ENCODE measurements around the gene GDAP2.

Gene GDAP2

DNA sequence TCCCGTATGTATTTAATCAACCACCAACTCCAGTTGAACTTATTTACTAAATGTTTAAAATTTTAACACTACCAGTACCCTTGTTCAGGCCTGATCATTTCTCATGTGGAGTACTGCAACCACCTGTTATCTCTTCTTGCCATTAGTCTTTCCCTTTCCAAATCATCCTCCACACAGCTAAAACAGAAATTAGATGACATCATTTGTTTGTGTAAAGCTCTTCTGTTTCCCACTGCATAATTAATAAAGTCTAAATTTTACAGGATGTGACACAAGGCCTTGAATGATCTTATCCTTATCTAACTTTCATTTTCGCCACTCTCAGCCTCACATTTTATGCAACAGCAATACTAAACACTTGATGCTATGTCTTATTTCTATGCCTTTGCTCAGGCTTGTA is 24.4 kb downstream of the GDAP2 start:
- H3K4me3 ChIP-seq (ENCODE audit: control insufficient read depth in 1 of 7, extremely low read depth in 1 of 7, insufficient read depth in 4 of 7, low read depth in 2 of 7, low read length in 6 of 7): no peak overlapping the region
- ChIA-PET POLR2A (no interaction called here), CTCF (interaction anchor here (1.1 to 4.5 kb wide), 2 partner anchors 9 to 13 kb away, joined by 3 to 28 read pairs; no protein-coding TSS in a partner anchor)
- WGBS (ENCODE audit: insufficient coverage): 100% methylated on average over 2 of the region's 2 CpGs
- no peak overlapping the region for H3K27ac ChIP-seq (ENCODE audit: insufficient read depth in 1 of 2, low read depth in 1 of 2, low read length in 2 of 2, poor library complexity in 1 of 2, severe bottlenecking in 2 of 2)
- peaks cover 26 to 50% (median 35%) of the 10 kb centered on the region in 4 experiments for H3K36me3 ChIP-seq (ENCODE audit: control insufficient read depth in 4 of 4, insufficient read depth in 4 of 4, low read length in 3 of 4)
- H3K4me1 ChIP-seq (ENCODE audit: control extremely low read depth in 1 of 4, control insufficient read depth in 4 of 4, insufficient read depth in 4 of 4, low read length in 3 of 4): no peaks in the 10 kb centered on the region
- H3K9me3 ChIP-seq (ENCODE audit: control extremely low read depth in 1 of 5, control insufficient read depth in 4 of 5, insufficient read depth in 2 of 5, low read depth in 1 of 5, low read length in 4 of 5): no peaks in the 10 kb centered on the region
- DNase-seq: no peak
- no peaks in the 10 kb centered on the region for H3K27me3 ChIP-seq (replicated peaks in 2 of 5; ENCODE audit: control insufficient read depth in 4 of 5, insufficient read depth in 5 of 5, low read length in 4 of 5)

DNA sequence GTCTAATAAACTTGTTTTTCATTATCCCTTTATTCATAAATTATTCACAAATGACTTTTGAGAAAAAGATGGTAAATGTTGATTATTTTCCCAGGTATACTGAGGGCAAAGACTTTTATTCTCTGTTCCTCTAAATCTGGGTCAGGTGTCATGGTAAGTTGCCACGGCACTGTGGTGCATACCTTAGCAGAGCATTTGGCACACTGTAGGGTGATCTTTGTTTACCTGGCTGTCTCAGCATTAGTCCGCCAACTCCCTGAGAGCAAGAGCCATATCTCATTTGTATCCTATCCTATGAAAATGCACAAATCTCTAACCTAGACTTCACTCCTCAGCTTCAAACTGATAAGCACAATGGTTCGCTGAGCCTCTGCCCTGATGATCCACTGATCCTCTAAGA is 24.9 kb downstream of the GDAP2 start:
- 100% methylated on average over 3 of the region's 3 CpGs for WGBS (ENCODE audit: insufficient coverage)
- Histone ChIP-seq H3K4me1 (ENCODE audit: control extremely low read depth in 1 of 4, control insufficient read depth in 4 of 4, insufficient read depth in 4 of 4, low read length in 3 of 4) (no peaks in the 10 kb centered on the region), H3K27ac (ENCODE audit: insufficient read depth in 1 of 2, low read depth in 1 of 2, low read length in 2 of 2, poor library complexity in 1 of 2, severe bottlenecking in 2 of 2) (no peak overlapping the region), H3K9me3 (ENCODE audit: control extremely low read depth in 1 of 5, control insufficient read depth in 4 of 5, insufficient read depth in 2 of 5, low read depth in 1 of 5, low read length in 4 of 5) (no peaks in the 10 kb centered on the region), H3K27me3 (replicated peaks in 2 of 5; ENCODE audit: control insufficient read depth in 4 of 5, insufficient read depth in 5 of 5, low read length in 4 of 5) (no peaks in the 10 kb centered on the region), H3K36me3 (ENCODE audit: control insufficient read depth in 4 of 4, insufficient read depth in 4 of 4, low read length in 3 of 4) (peaks cover 26 to 44% (median 34%) of the 10 kb centered on the region in 4 experiments), H3K4me3 (ENCODE audit: control insufficient read depth in 1 of 7, extremely low read depth in 1 of 7, insufficient read depth in 4 of 7, low read depth in 2 of 7, low read length in 6 of 7) (no peak overlapping the region)
- no peak for DNase-seq
- ChIA-PET POLR2A (no interaction called here), CTCF (interaction anchor here (4.5 kb wide), 1 partner anchor 8 kb away, joined by 28 read pairs; no protein-coding TSS in a partner anchor)

DNA sequence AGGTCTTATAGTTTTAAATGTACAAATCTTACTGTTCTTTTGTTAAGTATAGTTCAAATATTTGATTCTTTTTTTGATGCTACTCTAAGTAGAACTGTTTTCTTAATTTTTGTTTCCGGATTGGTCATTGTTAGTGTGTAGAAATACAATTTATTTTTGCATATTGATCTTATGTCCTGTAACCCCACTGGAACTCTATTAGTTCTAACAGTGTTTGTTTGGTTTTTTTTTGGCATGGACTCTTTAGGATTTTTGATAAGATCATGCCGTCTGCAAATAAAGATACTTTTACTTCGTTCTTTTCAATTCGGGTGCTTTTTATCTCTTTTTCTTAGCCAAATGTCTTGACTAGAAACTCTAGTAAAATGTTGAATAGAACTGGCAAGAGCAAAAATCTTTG is 26.5 kb downstream of the GDAP2 start:
- no peaks in the 10 kb centered on the region for H3K27me3 ChIP-seq (replicated peaks in 2 of 5; ENCODE audit: control insufficient read depth in 4 of 5, insufficient read depth in 5 of 5, low read length in 4 of 5)
- H3K36me3 ChIP-seq (ENCODE audit: control insufficient read depth in 4 of 4, insufficient read depth in 4 of 4, low read length in 3 of 4): peaks cover 26 to 55% (median 38%) of the 10 kb centered on the region in 4 experiments

DNA sequence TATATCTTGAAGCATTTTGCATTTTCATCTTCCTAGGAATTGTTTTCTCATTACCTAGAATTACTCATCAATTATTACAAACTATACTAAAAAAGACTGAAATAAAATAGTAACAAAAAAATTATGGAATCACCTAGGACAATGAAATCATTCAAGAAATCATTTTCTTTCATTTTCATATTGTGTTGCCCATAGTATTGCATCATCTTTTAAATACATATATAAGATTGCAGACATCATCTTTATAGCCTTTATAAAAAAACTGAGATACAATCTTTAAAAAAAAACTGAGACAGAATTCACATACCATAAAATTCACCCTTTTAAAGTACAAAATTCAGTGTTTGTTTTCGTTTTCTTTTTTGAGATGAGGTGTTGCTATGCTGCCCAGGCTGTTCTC is 29.6 kb downstream of the GDAP2 start:
- WGBS (ENCODE audit: insufficient coverage): 100% methylated on average over 1 of the region's 1 CpG
- no peaks in the 10 kb centered on the region for H3K9me3 ChIP-seq (ENCODE audit: control extremely low read depth in 1 of 5, control insufficient read depth in 4 of 5, insufficient read depth in 2 of 5, low read depth in 1 of 5, low read length in 4 of 5)
- H3K4me1 ChIP-seq (ENCODE audit: control extremely low read depth in 1 of 4, control insufficient read depth in 4 of 4, insufficient read depth in 4 of 4, low read length in 3 of 4): no peaks in the 10 kb centered on the region
- CTCF ChIA-PET: interaction anchor here (1.2 to 1.9 kb wide), 2 partner anchors 23 to 385 kb away, joined by 3 to 6 read pairs; no protein-coding TSS in a partner anchor
- peaks cover 16 to 60% (median 31%) of the 10 kb centered on the region in 4 experiments for H3K36me3 ChIP-seq (ENCODE audit: control insufficient read depth in 4 of 4, insufficient read depth in 4 of 4, low read length in 3 of 4)
- DNase-seq: no peak
- H3K4me3 ChIP-seq (ENCODE audit: control insufficient read depth in 1 of 7, extremely low read depth in 1 of 7, insufficient read depth in 4 of 7, low read depth in 2 of 7, low read length in 6 of 7): no peak overlapping the region
- POLR2A ChIA-PET: no interaction called here
- H3K27me3 ChIP-seq (replicated peaks in 2 of 5; ENCODE audit: control insufficient read depth in 4 of 5, insufficient read depth in 5 of 5, low read length in 4 of 5): no peaks in the 10 kb centered on the region
- no peak overlapping the region for H3K27ac ChIP-seq (ENCODE audit: insufficient read depth in 1 of 2, low read depth in 1 of 2, low read length in 2 of 2, poor library complexity in 1 of 2, severe bottlenecking in 2 of 2)

More for the DNA sequence above, 26.5 kb downstream of the GDAP2 start:
- no peaks in the 10 kb centered on the region for H3K9me3 ChIP-seq (ENCODE audit: control extremely low read depth in 1 of 5, control insufficient read depth in 4 of 5, insufficient read depth in 2 of 5, low read depth in 1 of 5, low read length in 4 of 5)
- H3K4me1 ChIP-seq (ENCODE audit: control extremely low read depth in 1 of 4, control insufficient read depth in 4 of 4, insufficient read depth in 4 of 4, low read length in 3 of 4): no peaks in the 10 kb centered on the region
- no peak overlapping the region for H3K27ac ChIP-seq (ENCODE audit: insufficient read depth in 1 of 2, low read depth in 1 of 2, low read length in 2 of 2, poor library complexity in 1 of 2, severe bottlenecking in 2 of 2)
- WGBS (ENCODE audit: insufficient coverage): 100% methylated on average over 1 of the region's 4 CpGs
- CTCF ChIA-PET: no interaction called here
- POLR2A ChIA-PET: no interaction called here
- no peak for DNase-seq
- no peak overlapping the region for H3K4me3 ChIP-seq (ENCODE audit: control insufficient read depth in 1 of 7, extremely low read depth in 1 of 7, insufficient read depth in 4 of 7, low read depth in 2 of 7, low read length in 6 of 7)

DNA sequence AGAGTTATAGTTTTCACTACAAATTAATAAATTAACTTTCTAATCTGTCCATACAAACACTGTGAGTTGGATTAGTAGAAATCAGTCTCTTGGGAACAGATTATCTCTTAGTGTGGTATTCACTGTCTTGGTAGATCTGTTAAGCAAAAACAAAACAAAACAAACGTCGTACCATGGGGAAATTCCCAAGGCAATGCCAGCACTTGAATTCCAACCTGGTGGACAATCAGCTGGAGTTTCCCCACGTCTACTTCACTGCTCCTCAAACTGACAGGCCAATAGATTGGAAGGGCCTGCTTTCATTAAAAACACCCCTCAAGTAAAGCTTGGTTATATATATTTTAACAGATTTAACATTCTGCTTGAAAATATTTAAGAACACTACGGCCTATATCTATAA is 31.9 kb downstream of the GDAP2 start:
- DNase-seq: no peak
- no peaks in the 10 kb centered on the region for H3K9me3 ChIP-seq (ENCODE audit: control extremely low read depth in 1 of 5, control insufficient read depth in 4 of 5, insufficient read depth in 2 of 5, low read depth in 1 of 5, low read length in 4 of 5)
- no peaks in the 10 kb centered on the region for H3K27me3 ChIP-seq (replicated peaks in 2 of 5; ENCODE audit: control insufficient read depth in 4 of 5, insufficient read depth in 5 of 5, low read length in 4 of 5)
- POLR2A ChIA-PET: no interaction called here
- H3K27ac ChIP-seq (ENCODE audit: insufficient read depth in 1 of 2, low read depth in 1 of 2, low read length in 2 of 2, poor library complexity in 1 of 2, severe bottlenecking in 2 of 2): no peak overlapping the region
- peaks cover 9 to 43% (median 26%) of the 10 kb centered on the region in 4 experiments for H3K36me3 ChIP-seq (ENCODE audit: control insufficient read depth in 4 of 4, insufficient read depth in 4 of 4, low read length in 3 of 4)
- CTCF ChIA-PET: interaction anchor here (0.8 to 3.9 kb wide), 4 partner anchors 9 to 385 kb away, joined by 3 to 28 read pairs (median 18); no protein-coding TSS in a partner anchor
- no peaks in the 10 kb centered on the region for H3K4me1 ChIP-seq (ENCODE audit: control extremely low read depth in 1 of 4, control insufficient read depth in 4 of 4, insufficient read depth in 4 of 4, low read length in 3 of 4)
- H3K4me3 ChIP-seq (ENCODE audit: control insufficient read depth in 1 of 7, extremely low read depth in 1 of 7, insufficient read depth in 4 of 7, low read depth in 2 of 7, low read length in 6 of 7): no peak overlapping the region
- whole genome bisulfite sequencing (ENCODE audit: insufficient coverage): 92% methylated on average over 2 of the region's 4 CpGs

DNA sequence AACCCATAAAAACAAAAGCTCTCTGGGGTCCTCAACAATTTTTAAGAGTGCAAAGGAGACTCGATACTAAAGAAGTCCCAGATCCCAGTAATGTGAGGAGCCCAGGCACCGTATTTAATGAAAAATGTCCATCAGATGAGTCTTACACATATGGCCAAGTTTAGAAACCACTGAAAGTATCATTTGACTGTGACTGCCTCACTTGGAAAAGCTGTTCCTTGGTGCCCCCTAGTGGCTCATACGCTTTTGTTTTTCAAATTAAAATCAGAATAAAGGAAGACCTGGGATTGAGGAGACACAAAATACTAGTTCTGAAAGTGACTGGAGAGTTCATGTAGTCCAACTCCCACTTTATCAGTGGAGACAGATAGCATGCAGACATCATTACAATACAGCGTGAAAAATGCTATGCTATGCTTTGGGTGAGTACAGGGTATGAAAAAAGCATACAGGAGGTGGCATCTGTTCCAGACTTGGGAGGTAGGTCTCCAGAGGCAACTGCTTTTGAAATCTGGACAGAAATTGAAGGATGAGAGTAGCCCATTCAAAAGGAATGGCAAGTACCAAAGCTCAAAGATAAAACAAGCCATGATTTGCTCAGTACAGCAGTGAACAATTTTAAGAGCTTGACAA is 33.8 kb downstream of the GDAP2 start:
- H3K4me3 ChIP-seq (ENCODE audit: control insufficient read depth in 1 of 7, extremely low read depth in 1 of 7, insufficient read depth in 4 of 7, low read depth in 2 of 7, low read length in 6 of 7): no peak overlapping the region
- WGBS (ENCODE audit: insufficient coverage): 43% methylated on average over 4 of the region's 4 CpGs
- no peaks in the 10 kb centered on the region for H3K27me3 ChIP-seq (replicated peaks in 2 of 5; ENCODE audit: control insufficient read depth in 4 of 5, insufficient read depth in 5 of 5, low read length in 4 of 5)
- no peaks in the 10 kb centered on the region for H3K9me3 ChIP-seq (ENCODE audit: control extremely low read depth in 1 of 5, control insufficient read depth in 4 of 5, insufficient read depth in 2 of 5, low read depth in 1 of 5, low read length in 4 of 5)
- CTCF ChIA-PET: interaction anchor here (0.6 to 4.1 kb wide), 24 partner anchors 9 to 827 kb away, joined by 3 to 28 read pairs (median 4); partner anchors contain the start of genes GDAP2 and WDR3
- no peak overlapping the region for H3K27ac ChIP-seq (ENCODE audit: insufficient read depth in 1 of 2, low read depth in 1 of 2, low read length in 2 of 2, poor library complexity in 1 of 2, severe bottlenecking in 2 of 2)
- DNase-seq: peak; percentile 61 to 82 (median 74)
- H3K4me1 ChIP-seq (ENCODE audit: control extremely low read depth in 1 of 4, control insufficient read depth in 4 of 4, insufficient read depth in 4 of 4, low read length in 3 of 4): no peaks in the 10 kb centered on the region
- POLR2A ChIA-PET: no interaction called here
- H3K36me3 ChIP-seq (ENCODE audit: control insufficient read depth in 4 of 4, insufficient read depth in 4 of 4, low read length in 3 of 4): peaks cover 0 to 31% (median 17%) of the 10 kb centered on the region in 4 experiments

DNA sequence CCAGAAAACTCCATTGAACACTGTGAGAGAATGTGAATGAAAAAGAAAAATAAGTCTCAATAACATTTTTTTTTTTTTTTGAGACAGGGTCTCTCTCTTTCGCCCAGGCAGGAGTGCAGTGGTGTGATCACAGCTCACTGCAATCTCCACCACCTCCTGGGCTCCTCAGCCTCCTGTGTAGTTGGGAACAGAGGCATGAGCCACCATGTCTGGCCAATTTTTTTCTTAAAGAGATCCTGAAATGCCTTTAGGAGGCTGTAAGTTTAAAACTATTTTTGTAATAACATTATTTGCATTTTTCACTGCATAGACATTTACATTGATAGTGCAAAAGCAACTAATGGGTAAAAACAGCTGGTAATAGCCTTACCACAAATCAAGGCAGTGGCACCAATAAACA is 35.3 kb downstream of the GDAP2 start:
- H3K27ac ChIP-seq (ENCODE audit: insufficient read depth in 1 of 2, low read depth in 1 of 2, low read length in 2 of 2, poor library complexity in 1 of 2, severe bottlenecking in 2 of 2): no peak overlapping the region
- no peaks in the 10 kb centered on the region for H3K4me1 ChIP-seq (ENCODE audit: control extremely low read depth in 1 of 4, control insufficient read depth in 4 of 4, insufficient read depth in 4 of 4, low read length in 3 of 4)
- H3K9me3 ChIP-seq (ENCODE audit: control extremely low read depth in 1 of 5, control insufficient read depth in 4 of 5, insufficient read depth in 2 of 5, low read depth in 1 of 5, low read length in 4 of 5): no peaks in the 10 kb centered on the region
- WGBS (ENCODE audit: insufficient coverage): no CpG with 5 or more reads among the region's 1 CpG
- H3K4me3 ChIP-seq (ENCODE audit: control insufficient read depth in 1 of 7, extremely low read depth in 1 of 7, insufficient read depth in 4 of 7, low read depth in 2 of 7, low read length in 6 of 7): no peak overlapping the region
- H3K27me3 ChIP-seq (replicated peaks in 2 of 5; ENCODE audit: control insufficient read depth in 4 of 5, insufficient read depth in 5 of 5, low read length in 4 of 5): no peaks in the 10 kb centered on the region
- H3K36me3 ChIP-seq (ENCODE audit: control insufficient read depth in 4 of 4, insufficient read depth in 4 of 4, low read length in 3 of 4): peaks cover 0 to 28% (median 16%) of the 10 kb centered on the region in 4 experiments
- DNase-seq: no peak
- ChIA-PET CTCF (interaction anchor here (0.6 to 4.1 kb wide), 9 partner anchors 14 to 826 kb away, joined by 3 to 21 read pairs (median 4); partner anchors contain the start of genes GDAP2 and WDR3), POLR2A (no interaction called here)
